ENCODE data around the gene MLC1.

DNA sequence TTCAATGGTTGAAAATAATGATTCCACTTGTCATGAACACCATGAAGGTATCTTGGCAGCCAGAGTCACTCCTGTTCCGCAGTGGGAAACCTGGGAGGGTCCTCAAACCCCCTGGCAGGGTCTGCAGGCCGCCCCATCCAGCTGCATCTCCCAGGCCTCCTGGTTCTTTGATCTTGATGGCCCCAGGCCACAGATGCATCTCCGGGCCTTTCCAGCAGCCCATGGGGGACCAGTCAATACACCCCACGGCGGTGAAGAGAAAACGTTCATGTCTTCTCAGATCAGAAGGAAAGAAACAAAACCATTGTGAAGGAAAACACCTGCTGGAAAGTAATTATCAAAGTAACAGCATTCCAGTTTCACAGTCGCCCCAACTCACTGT, 25.4 kb downstream of the MLC1 start:
- TF ChIP-seq FOXK2 (IDR thresholded peaks at IDR 0.05), result no peak
- no peak for TF ChIP-seq CTBP1 (IDR thresholded peaks at IDR 0.05; ENCODE audit: borderline replicate concordance)
- no peak for TF ChIP-seq SP1 (IDR thresholded peaks at IDR 0.05)
- TF ChIP-seq ARNT (IDR thresholded peaks at IDR 0.05), result no peak
- no peak for TF ChIP-seq BHLHE40 (IDR thresholded peaks at IDR 0.05; ENCODE audit: borderline replicate concordance)
- TF ChIP-seq, protein P1, sequence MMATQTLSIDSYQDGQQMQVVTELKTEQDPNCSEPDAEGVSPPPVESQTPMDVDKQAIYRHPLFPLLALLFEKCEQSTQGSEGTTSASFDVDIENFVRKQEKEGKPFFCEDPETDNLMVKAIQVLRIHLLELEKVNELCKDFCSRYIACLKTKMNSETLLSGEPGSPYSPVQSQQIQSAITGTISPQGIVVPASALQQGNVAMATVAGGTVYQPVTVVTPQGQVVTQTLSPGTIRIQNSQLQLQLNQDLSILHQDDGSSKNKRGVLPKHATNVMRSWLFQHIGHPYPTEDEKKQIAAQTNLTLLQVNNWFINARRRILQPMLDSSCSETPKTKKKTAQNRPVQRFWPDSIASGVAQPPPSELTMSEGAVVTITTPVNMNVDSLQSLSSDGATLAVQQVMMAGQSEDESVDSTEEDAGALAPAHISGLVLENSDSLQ (IDR thresholded peaks at IDR 0.05), result no peak
- no peak for TF ChIP-seq ZNF384 (IDR thresholded peaks at IDR 0.05)
- no peak for TF ChIP-seq HDGF (IDR thresholded peaks at IDR 0.05; ENCODE audit: borderline replicate concordance)
- TF ChIP-seq SUZ12 (IDR thresholded peaks at IDR 0.05), result no peak
